Nephron progenitor cell (in vitro differentiated cells): ENCODE measurements around the gene PRKCQ.

Experiments used
- DNase-seq: peaks from one replicate; pipeline ENCODE4 v3.0.0; 2021
- H3K27ac Mint-ChIP-seq: 2 replicates; pipeline ENCODE4 v1.8.0; 2021; ENCODE audit warnings: mild to moderate bottlenecking, moderate library complexity, mixed read lengths
- H3K27me3 Mint-ChIP-seq: 2 replicates; pipeline ENCODE4 v1.8.0; 2021; ENCODE audit warnings: mild to moderate bottlenecking, low read depth, mixed read lengths; ENCODE audit not compliant: poor library complexity
- H3K36me3 Mint-ChIP-seq: 2 replicates; pipeline ENCODE4 v1.8.0; 2021; ENCODE audit warnings: low read depth, mixed read lengths
- H3K4me1 Mint-ChIP-seq: 2 replicates; pipeline ENCODE4 v1.8.0; 2021; ENCODE audit warnings: mixed read lengths
- H3K4me3 Mint-ChIP-seq: 2 replicates; pipeline ENCODE4 v1.8.0; 2021; ENCODE audit warnings: mild to moderate bottlenecking, moderate library complexity, mixed read lengths
- H3K9me3 Mint-ChIP-seq: 2 replicates; pipeline ENCODE4 v1.8.0; 2021; ENCODE audit warnings: mild to moderate bottlenecking, moderate library complexity, mixed read lengths
- TF ChIP-seq, protein P1 (sequence below): fragments of 200-600 bp; sonication (generic); IDR thresholded peaks from 2 replicates; pipeline ENCODE4 v1.5.0; 2021; ENCODE audit warnings: antibody characterized with exemption

The PRKCQ gene

DNA sequence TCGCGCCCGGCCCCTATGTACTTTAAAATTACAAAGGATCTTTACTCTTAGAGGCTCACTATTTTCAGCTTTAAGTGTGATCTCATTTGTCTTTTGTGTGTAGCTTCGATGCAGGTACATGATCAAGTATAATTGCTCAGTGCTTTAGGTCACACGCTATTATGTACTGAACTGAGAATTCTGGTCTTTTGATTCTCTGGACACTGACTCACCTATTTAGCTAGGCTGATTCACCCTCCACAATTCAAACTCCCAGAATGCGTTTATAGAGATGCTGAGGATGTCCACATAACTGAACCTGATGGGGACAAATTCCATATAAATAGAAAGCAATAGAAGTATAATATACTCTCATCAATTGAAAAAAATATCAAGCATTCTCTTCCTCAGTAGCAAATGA, 57.8 kb downstream of the PRKCQ start:
- no peak for DNase-seq
- Mint-ChIP-seq H3K27ac (no peak overlapping the region), H3K9me3 (no peaks in the 10 kb centered on the region), H3K4me3 (no peak overlapping the region), H3K36me3 (peaks cover 5% of the 10 kb centered on the region), H3K27me3 (no peaks in the 10 kb centered on the region), H3K4me1 (peaks cover 19% of the 10 kb centered on the region)
- TF ChIP-seq, protein P1, sequence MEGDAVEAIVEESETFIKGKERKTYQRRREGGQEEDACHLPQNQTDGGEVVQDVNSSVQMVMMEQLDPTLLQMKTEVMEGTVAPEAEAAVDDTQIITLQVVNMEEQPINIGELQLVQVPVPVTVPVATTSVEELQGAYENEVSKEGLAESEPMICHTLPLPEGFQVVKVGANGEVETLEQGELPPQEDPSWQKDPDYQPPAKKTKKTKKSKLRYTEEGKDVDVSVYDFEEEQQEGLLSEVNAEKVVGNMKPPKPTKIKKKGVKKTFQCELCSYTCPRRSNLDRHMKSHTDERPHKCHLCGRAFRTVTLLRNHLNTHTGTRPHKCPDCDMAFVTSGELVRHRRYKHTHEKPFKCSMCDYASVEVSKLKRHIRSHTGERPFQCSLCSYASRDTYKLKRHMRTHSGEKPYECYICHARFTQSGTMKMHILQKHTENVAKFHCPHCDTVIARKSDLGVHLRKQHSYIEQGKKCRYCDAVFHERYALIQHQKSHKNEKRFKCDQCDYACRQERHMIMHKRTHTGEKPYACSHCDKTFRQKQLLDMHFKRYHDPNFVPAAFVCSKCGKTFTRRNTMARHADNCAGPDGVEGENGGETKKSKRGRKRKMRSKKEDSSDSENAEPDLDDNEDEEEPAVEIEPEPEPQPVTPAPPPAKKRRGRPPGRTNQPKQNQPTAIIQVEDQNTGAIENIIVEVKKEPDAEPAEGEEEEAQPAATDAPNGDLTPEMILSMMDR = no peak

- TF ChIP-seq, protein P1 = no peak
- no peak overlapping the region for H3K4me3 Mint-ChIP-seq
- no peak overlapping the region for H3K27ac Mint-ChIP-seq
- H3K4me1 Mint-ChIP-seq = peaks cover 17% of the 10 kb centered on the region
- no peak for DNase-seq
- no peaks in the 10 kb centered on the region for H3K9me3 Mint-ChIP-seq
- no peaks in the 10 kb centered on the region for H3K27me3 Mint-ChIP-seq
- H3K36me3 Mint-ChIP-seq = no peaks in the 10 kb centered on the region
Measured at GRCh38 chr10:6520138-6520537, 59.9 kb downstream of the PRKCQ start.

DNA sequence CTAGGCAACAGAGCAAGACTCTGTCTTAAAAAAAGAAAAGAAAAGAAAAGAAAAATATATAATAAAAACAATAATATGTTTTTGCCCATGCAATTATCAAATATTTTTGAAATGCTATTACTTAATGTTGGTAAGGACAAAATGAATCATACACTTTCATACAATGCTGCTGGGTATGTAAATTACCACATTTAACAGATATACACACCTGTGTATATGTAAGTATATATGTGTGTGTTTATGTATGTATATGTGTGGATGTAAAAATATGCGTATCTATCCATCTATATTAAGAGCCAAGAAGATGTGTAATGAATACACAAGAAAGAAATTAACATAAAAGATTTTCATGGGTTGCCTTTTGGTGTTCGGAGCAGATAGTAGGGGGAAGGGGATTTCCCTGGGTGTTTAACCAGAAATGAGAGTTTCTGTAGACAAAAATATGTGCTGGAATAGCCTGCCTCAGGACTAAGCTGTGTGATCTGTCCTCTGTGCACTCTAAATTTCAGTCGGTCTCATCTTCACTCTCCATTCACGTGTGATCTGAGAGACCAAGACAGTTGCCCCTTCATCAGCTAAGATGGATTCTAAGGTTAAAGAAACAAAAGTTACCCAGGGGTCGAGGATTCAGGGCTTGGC, 61.2 kb downstream of the PRKCQ start:
- Mint-ChIP-seq H3K4me3 (no peak overlapping the region), H3K27me3 (no peaks in the 10 kb centered on the region), H3K27ac (no peak overlapping the region), H3K9me3 (no peaks in the 10 kb centered on the region), H3K36me3 (peaks cover 9% of the 10 kb centered on the region), H3K4me1 (peaks cover 17% of the 10 kb centered on the region)
- TF ChIP-seq, protein P1 = no peak
- no peak for DNase-seq

DNA sequence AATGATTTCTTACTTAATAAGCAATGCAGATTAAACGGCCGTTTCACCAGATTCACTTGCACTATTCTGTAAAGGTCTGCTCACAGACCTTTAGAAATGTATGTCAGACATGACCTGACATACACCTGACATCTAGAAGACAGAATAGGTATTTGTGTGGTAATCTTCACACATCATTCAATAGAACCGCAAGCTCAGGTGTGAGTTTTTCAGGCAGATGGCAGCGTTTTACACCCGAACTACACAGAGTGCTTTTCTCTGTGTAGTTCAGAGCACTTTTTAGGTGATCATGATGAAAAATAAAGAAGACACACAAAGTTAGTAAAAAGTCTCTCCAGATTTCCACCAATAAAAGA, 63.2 kb downstream of the PRKCQ start:
- TF ChIP-seq, protein P1 = no peak
- H3K9me3 Mint-ChIP-seq = peaks cover 10% of the 10 kb centered on the region
- H3K4me3 Mint-ChIP-seq = no peak overlapping the region
- H3K36me3 Mint-ChIP-seq = peaks cover 29% of the 10 kb centered on the region
- no peak for DNase-seq
- no peaks in the 10 kb centered on the region for H3K27me3 Mint-ChIP-seq
- no peak overlapping the region for H3K27ac Mint-ChIP-seq
- H3K4me1 Mint-ChIP-seq = peaks cover 17% of the 10 kb centered on the region

DNA sequence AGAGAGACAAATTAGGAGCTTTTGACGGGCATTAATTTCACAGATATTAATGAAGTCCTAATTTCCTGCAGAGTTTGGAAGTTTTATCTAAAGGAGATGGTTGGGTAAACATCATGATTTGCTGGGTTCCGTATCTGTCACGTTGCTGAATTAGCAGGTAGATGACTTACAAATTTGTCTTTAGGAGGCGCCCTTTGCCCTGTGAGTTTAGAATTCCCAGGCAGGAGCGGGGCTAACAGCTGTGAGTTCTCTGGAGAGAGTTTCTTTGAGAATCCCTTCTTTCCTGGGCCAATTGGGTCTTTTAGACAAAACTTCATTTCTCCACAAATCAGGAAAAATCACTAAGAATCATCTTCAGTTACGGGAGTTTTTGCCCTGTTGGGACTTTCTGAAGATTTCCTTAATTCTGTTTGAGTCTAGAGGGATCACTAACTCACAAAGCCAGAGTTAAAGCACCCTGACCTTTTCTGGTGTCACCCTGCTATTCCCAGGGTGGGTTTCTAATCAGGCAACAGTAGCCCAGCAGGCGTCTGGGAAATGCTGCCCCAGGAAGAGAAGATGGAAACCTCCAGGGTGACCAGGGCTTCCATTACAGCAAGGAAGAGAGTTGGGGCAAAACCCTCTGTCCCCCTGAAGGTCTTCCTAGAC, 63.7 kb downstream of the PRKCQ start:
- Mint-ChIP-seq H3K36me3 (peaks cover 34% of the 10 kb centered on the region), H3K4me3 (no peak overlapping the region), H3K27me3 (peaks cover 2% of the 10 kb centered on the region), H3K27ac (no peak overlapping the region), H3K4me1 (peaks cover 17% of the 10 kb centered on the region), H3K9me3 (peaks cover 15% of the 10 kb centered on the region)
- no peak for DNase-seq
- TF ChIP-seq, protein P1 = no peak
